ENCODE measurements around the gene BMP5.

BMP5 gene

GRCh38 chr6:55705451-55706440 is 169.6 kb downstream of the BMP5 start:
- TF ChIP-seq EZH2 (optimal IDR thresholded peaks at IDR 0.05; ENCODE audit: low read depth, low read length) (no peak), EZH2phosphoT487 (IDR thresholded peaks at IDR 0.05; ENCODE audit: low read length) (no peak)
- TF ChIP-seq, protein P1, sequence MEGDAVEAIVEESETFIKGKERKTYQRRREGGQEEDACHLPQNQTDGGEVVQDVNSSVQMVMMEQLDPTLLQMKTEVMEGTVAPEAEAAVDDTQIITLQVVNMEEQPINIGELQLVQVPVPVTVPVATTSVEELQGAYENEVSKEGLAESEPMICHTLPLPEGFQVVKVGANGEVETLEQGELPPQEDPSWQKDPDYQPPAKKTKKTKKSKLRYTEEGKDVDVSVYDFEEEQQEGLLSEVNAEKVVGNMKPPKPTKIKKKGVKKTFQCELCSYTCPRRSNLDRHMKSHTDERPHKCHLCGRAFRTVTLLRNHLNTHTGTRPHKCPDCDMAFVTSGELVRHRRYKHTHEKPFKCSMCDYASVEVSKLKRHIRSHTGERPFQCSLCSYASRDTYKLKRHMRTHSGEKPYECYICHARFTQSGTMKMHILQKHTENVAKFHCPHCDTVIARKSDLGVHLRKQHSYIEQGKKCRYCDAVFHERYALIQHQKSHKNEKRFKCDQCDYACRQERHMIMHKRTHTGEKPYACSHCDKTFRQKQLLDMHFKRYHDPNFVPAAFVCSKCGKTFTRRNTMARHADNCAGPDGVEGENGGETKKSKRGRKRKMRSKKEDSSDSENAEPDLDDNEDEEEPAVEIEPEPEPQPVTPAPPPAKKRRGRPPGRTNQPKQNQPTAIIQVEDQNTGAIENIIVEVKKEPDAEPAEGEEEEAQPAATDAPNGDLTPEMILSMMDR (IDR thresholded peaks at IDR 0.05; ENCODE audit: low read length), result no peak

GRCh38 chr6:55704421-55704820 is 171.0 kb downstream of the BMP5 start:
- H3K9ac ChIP-seq (ENCODE audit: low read length), result no peak overlapping the region
- H3K4me1 ChIP-seq (ENCODE audit: low read length), result no peaks in the 10 kb centered on the region
- TF ChIP-seq EZH2 (optimal IDR thresholded peaks at IDR 0.05; ENCODE audit: low read depth, low read length) (no peak), EZH2phosphoT487 (IDR thresholded peaks at IDR 0.05; ENCODE audit: low read length) (no peak)
- TF ChIP-seq, protein P1 (IDR thresholded peaks at IDR 0.05; ENCODE audit: low read length), result no peak
- no peaks in the 10 kb centered on the region for H3K9me3 ChIP-seq (replicated peaks; ENCODE audit: insufficient read depth, low read length)
- H3K27me3 ChIP-seq (replicated peaks; ENCODE audit: insufficient read depth, low read length), result no peaks in the 10 kb centered on the region
- H3K27ac ChIP-seq (ENCODE audit: low read length), result no peak overlapping the region
- no peak for DNase-seq
- H3K79me2 ChIP-seq (ENCODE audit: low read length), result no peaks in the 10 kb centered on the region
- H3K4me3 ChIP-seq (ENCODE audit: low read length), result no peak overlapping the region
- no peaks in the 10 kb centered on the region for H3K9me2 ChIP-seq (replicated peaks; ENCODE audit: insufficient read depth, low read length)
- H3K4me2 ChIP-seq (ENCODE audit: low read depth, low read length), result no peak overlapping the region
- H3F3A ChIP-seq (ENCODE audit: insufficient read depth, low read length), result no peaks in the 10 kb centered on the region
- no peaks in the 10 kb centered on the region for H4K20me1 ChIP-seq (ENCODE audit: insufficient read depth, low read length)
- H3K36me3 ChIP-seq (replicated peaks; ENCODE audit: insufficient read depth, low read length), result no peaks in the 10 kb centered on the region
- H2AFZ ChIP-seq (ENCODE audit: low read length), result no peak overlapping the region

More at GRCh38 chr6:55705451-55706440, 169.6 kb downstream of the BMP5 start:
- Histone ChIP-seq H3K36me3 (replicated peaks; ENCODE audit: insufficient read depth, low read length) (no peaks in the 10 kb centered on the region), H3K9me2 (replicated peaks; ENCODE audit: insufficient read depth, low read length) (no peaks in the 10 kb centered on the region), H3F3A (ENCODE audit: insufficient read depth, low read length) (no peaks in the 10 kb centered on the region), H3K9ac (ENCODE audit: low read length) (no peak overlapping the region), H3K9me3 (replicated peaks; ENCODE audit: insufficient read depth, low read length) (no peaks in the 10 kb centered on the region), H2AFZ (ENCODE audit: low read length) (no peak overlapping the region), H3K27me3 (replicated peaks; ENCODE audit: insufficient read depth, low read length) (no peaks in the 10 kb centered on the region), H4K20me1 (ENCODE audit: insufficient read depth, low read length) (no peaks in the 10 kb centered on the region), H3K4me3 (ENCODE audit: low read length) (no peak overlapping the region), H3K4me2 (ENCODE audit: low read depth, low read length) (no peak overlapping the region), H3K4me1 (ENCODE audit: low read length) (no peaks in the 10 kb centered on the region), H3K27ac (ENCODE audit: low read length) (no peak overlapping the region), H3K79me2 (ENCODE audit: low read length) (no peaks in the 10 kb centered on the region)
- no peak for DNase-seq

All from MM.1S (cell line).